Stimulated activated CD8-positive, alpha-beta memory T cell treated with anti-CD3 and anti-CD28 coated beads, Interleukin-12 subunit alpha, Interleukin-12 subunit beta, amount 100 ng/mL, for 1 hour (primary cell): ENCODE data around the gene ANO4.
"Not testable (repeated sequence)": the region's sequence is repeated elsewhere in the genome, so short reads cannot be mapped to it uniquely, and the experiment has no call there.

Experiments used
- DNase-seq: peaks from one replicate; pipeline ENCODE4 v3.0.0-alpha.2; 2020; ENCODE audit warnings: low read depth

The ANO4 gene

DNA sequence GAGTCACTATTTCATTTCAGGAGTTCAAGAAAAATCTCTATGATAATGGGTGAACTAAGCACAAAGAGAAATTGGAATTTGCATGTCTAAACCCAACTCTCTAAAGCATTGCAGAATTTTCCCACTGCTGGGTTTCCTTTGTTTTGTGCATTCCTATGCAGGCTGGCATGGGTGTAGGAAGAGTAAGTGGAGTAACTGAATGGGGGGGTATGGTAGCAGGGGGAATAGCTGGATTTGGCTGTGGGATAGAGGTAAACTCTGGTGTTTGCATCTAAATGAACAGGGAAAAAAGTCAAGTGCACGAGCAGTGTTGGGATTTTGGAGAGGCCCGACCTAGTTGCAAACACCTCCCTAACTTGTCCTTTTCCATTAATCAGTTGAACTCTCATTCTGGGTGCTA, 159.1 kb downstream of the ANO4 start:
- no peak for DNase-seq

GRCh38 chr12:100954118-100954517, 159.5 kb downstream of the ANO4 start:
- no peak for DNase-seq

DNA sequence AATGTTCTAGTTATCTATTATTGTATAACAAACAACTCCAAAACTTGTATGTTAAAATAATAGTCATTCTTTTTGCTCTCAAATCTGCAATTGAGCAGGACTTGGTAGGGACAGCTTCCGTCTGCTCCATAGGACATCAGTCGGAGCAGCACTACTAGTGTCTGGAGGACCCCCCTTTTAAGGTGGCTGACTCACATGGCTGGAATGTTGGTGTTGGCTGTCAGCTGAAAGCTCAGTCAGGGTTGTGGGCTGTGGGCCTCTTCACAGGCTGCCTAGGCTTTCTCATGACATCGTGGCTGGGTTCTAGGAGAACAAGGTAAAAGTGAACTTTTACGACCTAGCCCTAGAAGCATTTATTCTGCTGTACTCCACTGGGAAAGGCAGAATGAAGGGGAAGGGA, 160.6 kb downstream of the ANO4 start:
- DNase-seq, result no peak

DNA sequence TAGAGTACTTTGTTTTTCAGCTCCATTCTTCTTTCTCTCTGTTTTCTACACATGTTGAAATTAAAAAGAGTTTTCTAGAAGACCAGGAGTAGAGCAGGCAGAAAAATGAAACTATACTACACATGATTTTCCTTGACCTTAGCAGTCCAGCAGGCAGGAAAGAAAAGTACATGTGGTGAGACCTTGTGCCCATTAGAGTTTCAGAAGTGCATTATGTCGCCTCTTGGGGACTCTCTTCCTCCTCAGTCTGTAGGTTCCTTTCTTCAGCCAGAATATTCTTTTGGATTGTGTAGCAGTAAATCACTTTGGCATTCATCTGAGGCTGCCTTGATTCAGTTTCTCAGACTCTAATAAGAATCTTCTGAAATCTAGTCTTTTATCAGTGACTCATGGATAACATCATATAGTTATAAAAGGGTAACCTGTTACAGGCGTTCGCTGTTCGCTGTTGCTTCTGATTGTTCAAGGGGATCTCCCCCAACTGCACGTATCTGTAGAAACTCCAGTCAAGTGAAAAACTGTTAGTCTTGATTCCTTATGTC, 161.8 kb downstream of the ANO4 start:
- no peak for DNase-seq

GRCh38 chr12:100959481-100959880, 164.9 kb downstream of the ANO4 start:
- no peak for DNase-seq

DNA sequence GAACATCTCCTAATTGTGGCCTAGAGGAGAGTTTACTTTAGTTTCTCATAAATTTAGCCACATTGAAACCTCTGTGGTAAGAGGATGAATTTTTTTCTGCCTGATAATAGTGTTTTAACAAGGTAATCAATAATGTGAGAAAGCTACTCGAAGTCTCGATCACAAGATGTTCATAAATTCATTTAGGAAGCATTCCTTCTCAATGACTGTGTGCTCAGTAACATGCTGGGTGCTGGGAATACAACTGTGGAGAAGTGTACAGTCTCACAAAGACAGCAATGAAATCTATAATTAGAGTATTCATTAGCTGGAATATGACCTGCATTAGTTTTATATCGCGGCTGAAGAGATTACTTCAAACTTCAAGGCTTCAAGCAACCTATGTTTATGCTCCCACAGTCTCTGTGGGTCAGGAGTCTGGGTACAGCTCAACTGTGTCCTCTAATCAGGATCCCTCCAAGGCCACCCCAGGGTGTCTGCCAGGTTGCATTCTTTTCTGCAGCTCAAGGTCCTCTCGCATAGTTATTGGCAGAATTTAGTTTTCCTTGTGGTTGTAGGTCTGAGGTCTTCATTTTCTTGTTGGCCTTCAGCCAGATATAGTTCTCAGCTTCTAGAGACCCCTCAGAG, 167.6 kb downstream of the ANO4 start:
- no peak for DNase-seq

- no peak for DNase-seq
Observed at GRCh38 chr12:100963381-100963780, 168.8 kb downstream of the ANO4 start.

GRCh38 chr12:100964028-100964427, 169.5 kb downstream of the ANO4 start:
- DNase-seq, result no peak

DNA sequence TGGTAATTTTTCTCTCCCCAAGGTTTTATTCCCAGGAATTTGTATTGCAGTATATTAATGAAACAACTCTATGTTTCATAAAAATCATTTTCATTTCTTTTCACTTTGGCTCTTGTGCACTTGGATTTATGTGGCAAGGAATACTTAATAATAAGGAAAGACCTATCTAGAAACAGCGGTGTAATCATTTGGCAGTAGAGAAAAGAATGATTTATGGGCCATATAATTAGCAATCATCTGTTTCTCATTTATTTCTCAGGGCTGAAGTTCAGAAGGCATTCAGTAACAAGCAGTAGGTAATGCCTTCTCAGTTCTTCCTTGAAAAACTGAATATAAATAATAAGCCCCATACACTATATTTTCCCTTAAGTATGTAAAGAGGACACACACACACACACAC, 172.6 kb downstream of the ANO4 start:
- no peak for DNase-seq

DNA sequence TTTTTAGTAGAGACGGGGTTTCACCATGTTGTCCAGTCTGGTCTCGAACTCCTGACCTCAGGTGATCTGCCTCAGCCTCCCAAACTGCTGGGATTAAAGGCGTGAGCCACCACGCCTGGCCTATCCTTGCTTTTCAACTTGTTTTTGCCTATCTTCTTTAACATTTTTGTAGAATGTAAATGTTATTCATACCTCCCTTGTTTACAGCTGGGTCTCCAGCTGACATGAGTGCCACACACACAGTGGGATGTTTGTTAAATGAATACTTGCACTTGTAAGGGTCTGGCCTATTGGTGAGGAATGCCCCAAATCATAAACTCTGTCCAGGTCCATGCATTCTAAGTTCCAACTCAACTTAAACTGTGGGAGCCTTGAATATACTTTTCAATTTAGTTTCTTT, 176.3 kb downstream of the ANO4 start:
- no peak for DNase-seq

DNA sequence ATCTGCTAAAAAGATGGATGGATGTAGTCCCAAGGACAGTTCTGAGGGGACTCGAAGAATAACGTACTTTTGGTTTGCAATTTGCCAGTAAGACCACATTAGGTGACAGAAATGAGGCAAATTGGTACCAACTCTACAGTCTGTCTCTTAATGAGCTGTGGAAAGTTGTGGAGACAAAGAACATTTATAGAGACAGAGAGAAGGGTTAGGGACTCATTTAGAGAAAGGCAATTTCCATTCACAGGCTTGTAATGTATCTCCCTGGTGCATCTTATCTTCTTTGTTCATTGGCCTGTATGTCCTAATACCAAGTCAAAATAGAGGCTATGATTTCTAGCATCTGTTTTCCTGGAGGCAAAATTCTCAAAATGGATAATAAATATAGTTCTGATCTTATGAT, 177.5 kb downstream of the ANO4 start:
- DNase-seq, result no peak

DNA sequence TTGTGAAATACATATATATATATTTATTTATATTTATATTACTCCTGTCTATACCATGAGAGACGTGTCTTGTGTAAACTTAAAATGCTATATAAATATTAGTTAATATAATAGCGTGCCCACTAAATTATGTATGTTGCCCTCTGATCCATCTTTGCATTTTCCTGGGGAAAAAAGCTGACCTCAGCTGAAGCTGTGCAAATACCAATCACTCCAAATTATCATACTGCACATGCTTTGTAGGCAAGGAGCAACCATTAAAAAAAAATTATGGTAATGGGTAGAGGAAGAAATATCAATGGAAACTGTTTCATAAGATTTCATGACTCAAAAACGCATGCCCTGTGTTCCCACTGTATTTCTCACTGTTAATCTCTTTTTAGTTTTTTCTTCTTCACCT, 179.8 kb downstream of the ANO4 start:
- DNase-seq, result no peak

GRCh38 chr12:100974747-100975146, 180.2 kb downstream of the ANO4 start:
- no peak for DNase-seq

GRCh38 chr12:100976735-100977134, 182.2 kb downstream of the ANO4 start:
- DNase-seq, result no peak

DNA sequence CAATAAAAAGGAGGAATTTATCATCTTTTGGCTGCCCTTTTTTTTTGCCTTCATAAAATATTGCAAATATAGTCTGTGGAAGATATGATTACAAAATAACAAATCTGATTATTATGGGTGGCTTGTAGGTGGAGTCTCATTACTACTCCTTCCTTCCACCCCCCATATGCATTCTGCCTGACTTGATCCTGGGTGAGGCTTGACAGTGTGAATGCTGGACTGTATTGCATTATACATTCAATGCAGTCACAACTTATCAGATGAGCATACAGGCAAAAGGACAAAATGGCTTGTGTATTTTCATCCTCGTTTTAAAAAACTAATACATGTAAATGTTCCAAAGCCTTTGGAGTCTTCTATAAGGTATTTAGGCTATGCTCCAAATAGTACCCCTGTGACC, 186.3 kb downstream of the ANO4 start:
- DNase-seq, result no peak

DNA sequence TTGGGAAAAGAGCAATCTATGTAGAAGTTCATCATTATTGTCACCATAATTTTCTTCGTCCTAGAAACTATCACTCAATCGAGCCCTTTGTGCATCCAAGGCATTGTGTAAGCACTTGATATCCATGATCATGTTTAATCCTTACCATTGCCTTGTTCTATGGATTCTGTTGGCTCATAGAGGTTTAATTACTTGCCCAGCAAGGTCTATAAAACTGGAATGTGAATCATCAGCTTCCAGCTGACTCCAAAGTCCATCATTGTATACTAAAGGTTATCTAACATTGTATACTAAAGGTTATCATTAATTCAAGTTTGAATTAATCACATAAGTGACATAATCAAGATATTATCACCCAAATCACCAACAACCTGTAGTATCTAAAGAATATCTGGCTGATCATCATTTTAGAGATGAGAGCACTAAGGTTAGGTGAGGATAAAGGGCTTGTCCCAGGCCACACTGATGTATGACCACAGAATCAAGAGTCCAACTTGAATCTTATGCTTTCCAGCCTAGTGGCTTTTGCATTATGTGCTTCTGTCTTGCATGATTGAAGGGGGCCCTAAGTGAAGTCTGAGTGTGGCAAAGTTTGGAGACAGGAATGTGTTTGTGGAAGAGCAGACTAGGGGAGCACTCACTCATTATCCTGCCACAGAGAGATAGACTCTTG, 188.1 kb downstream of the ANO4 start:
- DNase-seq, result no peak

- no peak for DNase-seq
Observed at GRCh38 chr12:100984796-100985195, 190.2 kb downstream of the ANO4 start.

DNA sequence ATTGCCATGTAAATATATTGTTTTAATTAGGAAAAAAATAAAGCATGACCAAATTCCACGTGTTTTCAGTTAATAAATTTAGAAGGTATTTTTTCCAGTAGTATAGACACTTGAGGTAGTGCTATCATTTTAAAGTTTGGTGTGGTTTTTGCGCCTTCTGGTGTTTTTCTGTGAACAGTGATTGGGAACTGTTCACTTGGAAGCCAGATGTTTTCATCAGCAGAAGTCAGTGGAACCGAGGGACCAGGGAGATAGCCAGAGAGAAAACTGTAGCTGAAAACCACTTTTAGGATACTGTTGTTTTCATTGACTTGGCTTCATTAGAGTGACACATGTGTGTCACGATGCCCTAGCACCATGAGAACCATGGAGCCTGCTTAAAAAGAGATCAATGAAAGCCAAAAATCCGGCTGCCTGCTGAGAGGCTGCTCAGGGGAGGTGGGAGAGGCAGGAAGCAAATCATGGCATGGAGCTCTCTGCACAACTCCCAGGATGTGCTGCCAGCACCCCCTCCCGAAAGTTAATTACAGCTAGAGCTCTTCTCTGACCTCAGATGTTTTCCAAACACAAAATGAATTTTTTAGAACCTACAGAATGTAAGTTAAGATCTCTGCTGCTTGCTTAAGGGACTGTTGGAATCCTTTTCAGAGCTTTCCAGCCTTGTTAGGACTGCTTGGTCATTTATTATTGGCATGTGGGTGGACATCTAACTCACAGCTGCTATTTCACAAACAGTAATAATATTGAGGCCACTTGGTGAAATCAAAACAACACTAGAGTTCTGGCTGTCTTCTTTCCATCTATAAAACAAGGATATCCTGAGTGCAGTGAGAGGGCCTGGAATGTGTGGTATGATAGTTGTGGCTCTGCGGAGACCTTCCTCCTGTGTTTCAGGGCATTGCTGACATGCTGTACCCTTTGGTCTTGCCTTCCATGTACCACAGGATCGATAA, 192.3 kb downstream of the ANO4 start:
- no peak for DNase-seq

DNA sequence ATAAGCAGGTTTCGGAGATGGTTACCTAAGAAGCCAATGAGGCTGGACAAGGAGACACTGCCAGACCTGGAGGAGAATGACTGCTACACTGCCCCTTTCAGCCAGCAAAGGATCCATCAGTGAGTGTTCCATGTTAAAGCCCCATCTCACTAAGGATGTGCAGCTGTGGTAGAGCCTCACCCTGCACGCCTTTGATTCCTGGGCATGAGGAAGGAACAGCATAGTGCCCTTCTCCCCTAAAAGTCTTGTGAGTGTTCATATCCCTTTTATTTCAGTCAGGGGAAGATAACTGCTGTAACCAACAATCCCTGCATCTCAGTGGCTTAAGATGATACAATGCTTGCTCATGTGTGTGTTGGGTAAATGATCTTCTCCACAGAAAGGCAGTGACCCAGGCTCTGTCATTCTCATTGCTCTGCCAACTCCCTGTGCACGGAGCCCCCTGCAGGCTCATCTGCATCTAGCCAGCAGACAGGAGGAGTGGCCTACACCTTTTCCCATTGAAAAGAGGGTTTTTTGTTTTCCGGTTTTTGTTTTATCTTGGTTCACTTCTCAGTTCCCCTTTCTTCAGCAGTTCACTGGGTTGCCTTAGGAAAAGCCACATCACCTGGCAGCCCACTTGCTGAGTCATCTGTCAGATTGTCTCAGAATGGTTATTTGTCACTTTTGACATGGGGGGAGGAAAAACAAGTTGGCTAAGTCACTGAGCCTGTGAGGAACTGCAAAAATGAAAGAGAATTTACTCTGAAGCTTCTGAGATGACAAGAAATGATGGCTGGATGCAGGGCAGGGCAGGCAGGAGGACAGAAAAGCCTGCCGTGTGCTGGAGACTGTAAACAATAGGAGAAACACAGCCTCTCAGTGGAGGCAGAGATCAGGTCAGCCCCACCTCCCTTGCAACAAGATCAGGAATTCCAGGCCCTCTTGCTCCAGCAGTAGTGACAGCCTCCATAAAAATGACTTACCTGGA, 193.3 kb downstream of the ANO4 start:
- DNase-seq, result no peak

GRCh38 chr12:100989509-100989908, 194.9 kb downstream of the ANO4 start:
- not testable (repeated sequence) for DNase-seq

DNA sequence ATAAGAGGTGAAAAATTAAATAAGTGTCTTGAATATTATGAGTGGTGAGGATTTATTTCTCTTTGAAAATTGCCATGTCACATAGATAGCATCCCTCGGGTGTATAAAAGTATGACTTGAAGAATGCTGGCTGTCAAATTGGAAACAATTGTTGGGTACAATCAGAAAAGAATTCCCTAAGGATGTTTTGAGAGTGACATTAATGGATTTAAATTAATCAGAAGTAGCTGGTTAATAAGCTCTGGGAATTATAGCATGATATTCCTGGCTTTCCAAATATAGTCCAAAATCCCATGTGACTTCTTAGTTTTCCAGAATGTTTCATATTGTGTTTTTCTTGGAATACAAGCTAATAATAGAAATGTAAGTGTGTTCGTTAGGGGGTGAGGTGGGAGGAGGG, 196.5 kb downstream of the ANO4 start:
- DNase-seq, result no peak

- DNase-seq, result no peak
Observed at GRCh38 chr12:100992194-100992593, 197.6 kb downstream of the ANO4 start.
